AG10803 (cell line): Measurements from ENCODE around the gene B4GALT6.
"Not testable (repeated sequence)": the region's sequence is repeated elsewhere in the genome, so short reads cannot be mapped to it uniquely, and the experiment has no call there.

Source experiments
- DNase-seq: peaks from one replicate; pipeline ENCODE4 v3.0.0; 2010; ENCODE audit warnings: low read depth
- H3K4me3 ChIP-seq: 2 replicates; pipeline ENCODE4 v1.5.1; 2011; ENCODE audit warnings: mild to moderate bottlenecking, low read length, control low read depth
- TF ChIP-seq, protein P1 (sequence below): conservative IDR thresholded peaks from 2 replicates; pipeline ENCODE4 v1.5.1; 2011; ENCODE audit warnings: mild to moderate bottlenecking, low read length, control low read depth, inconsistent platforms

B4GALT6 gene, protein sequence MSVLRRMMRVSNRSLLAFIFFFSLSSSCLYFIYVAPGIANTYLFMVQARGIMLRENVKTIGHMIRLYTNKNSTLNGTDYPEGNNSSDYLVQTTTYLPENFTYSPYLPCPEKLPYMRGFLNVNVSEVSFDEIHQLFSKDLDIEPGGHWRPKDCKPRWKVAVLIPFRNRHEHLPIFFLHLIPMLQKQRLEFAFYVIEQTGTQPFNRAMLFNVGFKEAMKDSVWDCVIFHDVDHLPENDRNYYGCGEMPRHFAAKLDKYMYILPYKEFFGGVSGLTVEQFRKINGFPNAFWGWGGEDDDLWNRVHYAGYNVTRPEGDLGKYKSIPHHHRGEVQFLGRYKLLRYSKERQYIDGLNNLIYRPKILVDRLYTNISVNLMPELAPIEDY

DNA sequence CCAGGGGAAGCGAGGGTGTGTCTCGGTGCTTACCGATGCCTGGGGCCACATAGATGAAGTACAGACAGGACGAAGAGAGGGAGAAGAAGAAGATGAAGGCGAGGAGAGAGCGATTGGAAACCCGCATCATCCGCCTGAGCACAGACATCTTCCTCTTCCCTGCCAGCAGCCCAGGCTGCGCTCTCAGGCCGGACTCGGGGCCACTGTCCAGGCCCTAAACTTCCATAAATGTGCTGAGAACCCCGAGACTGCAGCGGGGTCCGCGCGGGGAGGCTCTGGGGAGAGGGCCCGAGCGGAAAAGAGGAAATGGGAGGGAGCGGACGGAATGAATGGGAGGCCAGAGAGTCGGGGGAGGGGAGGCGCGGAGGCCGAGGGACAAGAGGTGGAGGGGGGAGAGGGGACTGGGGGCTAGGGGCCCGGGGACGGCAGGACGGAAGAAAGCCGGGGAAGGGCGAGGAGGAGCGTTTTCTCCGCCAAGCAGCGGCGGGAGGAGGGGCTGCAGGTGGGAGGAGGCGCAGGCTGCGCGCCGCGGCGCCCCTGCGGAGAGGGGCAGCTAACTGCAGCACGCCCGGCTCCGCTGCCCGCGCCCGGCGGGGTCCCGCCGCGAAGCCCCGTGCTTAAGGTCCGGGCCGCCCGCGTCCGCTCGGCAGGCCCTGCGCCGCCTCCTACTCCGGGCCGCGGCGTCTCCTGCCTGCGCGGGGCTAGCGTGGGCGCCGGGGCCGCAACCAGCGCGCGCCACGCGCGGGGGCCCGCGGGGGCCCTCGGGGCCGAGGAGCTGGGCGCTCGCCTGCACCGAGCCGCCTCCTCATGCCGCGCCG is at the start of gene B4GALT6:
Gene B4GALT6, minus strand, starts transcription at position 303 of the 818 bp plus-strand sequence. Its CDS starts 155 bp downstream, at position 148.
- DNase-seq = peak; percentile 6
- peak within 1 kb of the TSS; percentile 57 for H3K4me3 ChIP-seq
- TF ChIP-seq, protein P1, sequence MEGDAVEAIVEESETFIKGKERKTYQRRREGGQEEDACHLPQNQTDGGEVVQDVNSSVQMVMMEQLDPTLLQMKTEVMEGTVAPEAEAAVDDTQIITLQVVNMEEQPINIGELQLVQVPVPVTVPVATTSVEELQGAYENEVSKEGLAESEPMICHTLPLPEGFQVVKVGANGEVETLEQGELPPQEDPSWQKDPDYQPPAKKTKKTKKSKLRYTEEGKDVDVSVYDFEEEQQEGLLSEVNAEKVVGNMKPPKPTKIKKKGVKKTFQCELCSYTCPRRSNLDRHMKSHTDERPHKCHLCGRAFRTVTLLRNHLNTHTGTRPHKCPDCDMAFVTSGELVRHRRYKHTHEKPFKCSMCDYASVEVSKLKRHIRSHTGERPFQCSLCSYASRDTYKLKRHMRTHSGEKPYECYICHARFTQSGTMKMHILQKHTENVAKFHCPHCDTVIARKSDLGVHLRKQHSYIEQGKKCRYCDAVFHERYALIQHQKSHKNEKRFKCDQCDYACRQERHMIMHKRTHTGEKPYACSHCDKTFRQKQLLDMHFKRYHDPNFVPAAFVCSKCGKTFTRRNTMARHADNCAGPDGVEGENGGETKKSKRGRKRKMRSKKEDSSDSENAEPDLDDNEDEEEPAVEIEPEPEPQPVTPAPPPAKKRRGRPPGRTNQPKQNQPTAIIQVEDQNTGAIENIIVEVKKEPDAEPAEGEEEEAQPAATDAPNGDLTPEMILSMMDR = no peak

DNA sequence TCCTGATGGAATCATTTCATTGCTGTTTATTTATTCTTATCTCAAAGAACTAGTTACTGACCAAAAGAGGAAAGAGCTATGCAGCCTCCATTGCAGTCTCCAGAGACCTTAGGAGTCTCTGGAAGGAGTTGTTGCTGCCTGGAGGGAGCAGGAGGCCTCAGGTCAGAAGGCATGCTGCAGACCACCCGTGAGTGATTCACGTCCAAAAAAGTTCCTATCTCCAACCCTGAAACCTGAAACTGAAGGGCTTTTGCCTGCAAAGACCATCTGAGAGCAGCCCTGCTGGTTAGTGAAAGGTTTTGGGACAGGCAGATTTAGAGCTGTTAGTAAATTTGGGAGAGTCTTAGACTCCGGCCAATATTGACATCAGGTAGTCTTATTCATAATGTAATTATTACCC is 47.2 kb upstream of the B4GALT6 start:
- TF ChIP-seq, protein P1 = no peak
- H3K4me3 ChIP-seq = no peak overlapping the region
- no peak for DNase-seq

DNA sequence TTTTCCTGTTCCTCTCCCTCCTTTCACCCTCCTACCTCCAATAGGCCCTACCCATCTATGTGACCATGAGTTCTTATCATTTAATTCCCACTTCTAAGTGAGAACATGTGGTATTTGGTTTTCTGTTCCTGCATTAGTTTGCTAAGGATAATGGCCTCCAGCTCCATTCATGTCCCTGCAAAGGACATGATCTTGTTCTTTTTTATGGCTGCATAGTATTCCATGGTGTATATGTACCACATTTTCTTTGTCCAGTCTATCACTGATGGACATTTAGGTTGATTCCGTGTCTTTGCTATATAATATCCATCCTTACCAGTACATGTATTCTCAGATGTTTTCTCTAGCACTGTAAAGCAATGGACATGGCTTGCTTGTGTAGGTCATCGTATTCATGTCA is 44.8 kb upstream of the B4GALT6 start:
- not testable (repeated sequence) for H3K4me3 ChIP-seq, DNase-seq

DNA sequence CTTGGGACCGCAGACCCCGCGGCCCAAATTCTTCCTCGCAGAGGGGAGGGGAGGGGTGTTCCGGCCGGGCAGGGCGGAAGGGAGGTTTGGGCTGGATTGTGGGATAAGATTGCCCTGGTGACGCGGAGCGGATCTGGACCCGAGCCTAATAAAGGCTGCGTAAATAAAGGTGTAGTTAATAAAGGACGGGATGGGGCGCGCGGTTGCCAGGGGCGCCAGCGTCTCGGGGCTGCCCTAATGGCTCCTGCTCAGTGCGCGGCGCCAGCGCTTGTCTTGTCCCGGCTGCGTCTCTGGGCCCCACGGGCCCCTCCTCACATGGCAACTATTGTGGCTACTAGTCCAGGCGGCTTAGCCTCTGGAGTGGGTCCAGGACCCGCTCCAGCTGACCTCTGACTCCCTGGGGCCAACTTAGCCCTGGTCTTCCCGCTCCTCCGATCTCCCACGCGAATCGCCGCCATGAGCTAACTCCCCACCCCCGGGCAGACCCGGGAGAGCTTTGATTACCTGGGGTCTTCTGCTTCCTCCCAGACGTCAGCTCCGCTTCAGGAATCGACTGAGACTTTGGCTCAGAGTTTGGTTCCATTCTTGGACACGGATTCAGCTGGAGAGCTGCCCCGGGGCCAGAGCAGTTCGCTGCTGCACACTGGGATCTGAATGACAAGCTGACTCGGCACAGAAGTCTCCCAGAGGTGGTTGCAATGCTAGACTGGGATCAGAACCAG is 39.8 kb upstream of the B4GALT6 start:
- DNase-seq = peak; percentile 2
- H3K4me3 ChIP-seq = peak overlapping the region; percentile 55
- TF ChIP-seq, protein P1 = no peak

DNA sequence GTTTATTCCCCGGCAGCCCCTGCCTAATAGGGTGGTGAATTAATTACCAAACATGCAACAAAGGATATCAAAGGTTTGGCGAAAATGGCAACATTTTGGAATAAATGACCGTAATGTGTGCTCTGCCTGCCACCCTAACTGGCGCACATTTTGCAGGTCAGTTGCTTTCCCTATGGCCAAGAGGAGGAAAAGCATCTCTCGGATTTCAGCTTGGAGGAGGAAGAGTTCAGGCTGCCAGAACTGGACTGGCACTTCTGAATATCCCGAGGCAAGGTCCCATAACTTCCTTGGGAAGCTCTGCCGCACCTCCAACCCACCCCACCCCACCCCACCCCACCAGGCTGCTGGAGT is 39.2 kb upstream of the B4GALT6 start:
- TF ChIP-seq, protein P1 = no peak
- no peak overlapping the region; the same call in 1 of the 2 replicates for H3K4me3 ChIP-seq
- no peak for DNase-seq

DNA sequence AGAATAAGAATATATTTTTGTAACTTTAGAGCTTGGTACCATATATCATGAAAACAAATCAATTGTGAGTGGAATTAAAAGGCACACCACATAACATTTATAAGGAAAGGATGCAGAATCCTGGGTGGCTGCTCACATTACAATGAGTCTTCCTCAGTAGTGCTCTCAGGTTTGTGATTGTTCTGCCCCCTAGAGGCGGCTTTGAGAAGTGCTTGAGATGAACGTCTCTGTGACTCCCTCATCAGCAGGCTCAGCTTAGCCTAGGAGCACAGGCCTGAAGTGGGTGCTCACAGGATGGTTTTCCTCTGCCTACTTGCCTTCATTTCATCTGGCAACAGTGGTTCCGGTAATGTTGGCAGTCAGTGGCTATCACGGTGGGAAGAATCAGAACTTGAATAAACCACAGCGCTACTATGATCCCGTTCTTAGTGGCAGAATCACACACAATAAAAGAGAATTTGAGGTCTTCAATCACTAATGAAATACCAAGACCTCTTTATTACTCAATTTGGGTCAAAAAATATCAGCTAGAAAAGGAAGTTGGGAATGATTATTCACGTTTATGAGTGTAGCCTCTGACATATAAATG is 38.1 kb upstream of the B4GALT6 start:
- peak; percentile 70 for DNase-seq
- TF ChIP-seq, protein P1 = peak; percentile 96
- H3K4me3 ChIP-seq = no peak overlapping the region

DNA sequence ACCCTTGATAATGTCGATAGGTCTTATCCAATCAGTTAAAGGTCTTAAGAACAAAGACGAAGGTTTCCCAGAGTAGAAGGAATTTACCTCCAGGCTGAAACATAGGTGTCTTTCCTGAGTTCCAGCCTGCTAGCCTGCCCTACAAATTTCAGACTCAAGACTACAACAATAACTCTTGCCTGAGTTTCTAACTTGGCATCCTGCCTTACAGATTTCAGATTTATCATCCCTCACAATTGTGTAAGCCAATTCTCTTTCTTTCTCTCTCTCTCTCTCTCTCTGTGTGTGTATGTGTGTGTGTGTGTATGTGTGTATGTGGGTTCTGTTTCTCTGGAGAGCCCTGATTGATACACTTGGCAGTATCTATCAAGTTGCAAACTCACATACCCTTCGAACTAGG is 37.2 kb upstream of the B4GALT6 start:
- DNase-seq = no peak
- H3K4me3 ChIP-seq = no peak overlapping the region
- TF ChIP-seq, protein P1 = no peak
